Activated naive CD4-positive, alpha-beta T cell treated with anti-CD3 and anti-CD28 coated beads, Interleukin-2, amount 50 U/mL, for 16 hours (primary cell): ENCODE measurements around the gene SLBP.
A peak's percentile ranks its signal among the peaks of the same experiment; 100 is the strongest.

ENCODE experiments used
- DNase-seq: peaks from one replicate; pipeline ENCODE4 v3.0.0-alpha.2; 2020

Gene SLBP

GRCh38 chr4:1712216-1713002, at the start of gene SLBP:
SLBP (minus strand) TSS chr4:1712319; CDS start chr4:1712188, 131 bp downstream.
- DNase-seq: peak; percentile 99

GRCh38 chr4:1761130-1761689, 49.1 kb upstream of the SLBP start:
- no peak for DNase-seq

- no peak for DNase-seq
These were observed 48.5 kb upstream of the SLBP start for GRCh38 chr4:1760521-1761071.

GRCh38 chr4:1759818-1760223, 47.7 kb upstream of the SLBP start:
- DNase-seq: no peak

GRCh38 chr4:1759170-1759817, 47.2 kb upstream of the SLBP start:
- no peak for DNase-seq

GRCh38 chr4:1758306-1759121, 46.4 kb upstream of the SLBP start:
- no peak for DNase-seq

GRCh38 chr4:1757836-1758235, 45.7 kb upstream of the SLBP start:
- no peak for DNase-seq

- DNase-seq: no peak
These were observed 45.0 kb upstream of the SLBP start for GRCh38 chr4:1756893-1757779.

GRCh38 chr4:1756079-1756478, 44.0 kb upstream of the SLBP start:
- no peak for DNase-seq

GRCh38 chr4:1755297-1755696, 43.2 kb upstream of the SLBP start:
- no peak for DNase-seq

GRCh38 chr4:1754336-1754735, 42.2 kb upstream of the SLBP start:
- DNase-seq: no peak

GRCh38 chr4:1753697-1754311, 41.7 kb upstream of the SLBP start:
- DNase-seq: no peak

- DNase-seq: no peak
These were observed 41.2 kb upstream of the SLBP start for GRCh38 chr4:1753294-1753696.

GRCh38 chr4:1752284-1753041, 40.3 kb upstream of the SLBP start:
- DNase-seq: no peak

- DNase-seq: no peak
These were observed 39.8 kb upstream of the SLBP start for GRCh38 chr4:1751919-1752283.

GRCh38 chr4:1751155-1751918, 39.2 kb upstream of the SLBP start:
- no peak for DNase-seq

GRCh38 chr4:1750381-1751154, 38.4 kb upstream of the SLBP start:
- DNase-seq: no peak

GRCh38 chr4:1749826-1750225, 37.7 kb upstream of the SLBP start:
- DNase-seq: no peak

GRCh38 chr4:1749370-1749769, 37.3 kb upstream of the SLBP start:
- no peak for DNase-seq
